Colon (tissue), 2 donors: ENCODE results near the gene PDZK1IP1.

ENCODE experiments used
- FAIRE-seq: peaks from 2 replicates; lab custom pipeline; 2012; peaks lifted over from hg19 to GRCh38; lab: Jason Lieb, UNC
- donor health status: control.
- donor health status: control.

Gene PDZK1IP1

DNA sequence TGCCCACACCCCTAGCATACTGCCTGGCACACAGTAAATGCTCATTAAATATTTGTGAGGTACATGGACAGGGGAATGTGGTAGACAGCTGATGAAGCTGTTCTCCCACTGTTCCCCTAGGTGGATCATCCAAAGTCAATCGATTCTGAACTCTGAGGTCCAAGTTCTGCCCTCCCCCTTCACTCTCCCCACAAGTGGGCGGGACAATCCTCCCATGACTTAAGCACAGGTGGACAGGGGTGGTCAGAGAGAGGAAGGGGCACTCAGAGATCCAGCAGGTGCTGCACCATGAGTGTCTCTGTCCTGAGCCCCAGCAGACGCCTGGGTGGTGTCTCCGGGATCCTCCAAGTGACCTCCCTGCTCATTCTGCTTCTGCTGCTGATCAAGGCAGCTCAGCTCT lies 52.6 kb downstream of the PDZK1IP1 start, which contains the start of gene CYP4A22:
CYP4A22 (plus strand) TSS at position 244 of the 400 bp plus-strand sequence; CDS start at position 289, 45 bp downstream.
- FAIRE-seq = no peak
